ENCODE results near the gene HERC5.
"Not testable (repeated sequence)": the region's sequence is repeated elsewhere in the genome, so short reads cannot be mapped to it uniquely, and the experiment has no call there.

HERC5 gene

DNA sequence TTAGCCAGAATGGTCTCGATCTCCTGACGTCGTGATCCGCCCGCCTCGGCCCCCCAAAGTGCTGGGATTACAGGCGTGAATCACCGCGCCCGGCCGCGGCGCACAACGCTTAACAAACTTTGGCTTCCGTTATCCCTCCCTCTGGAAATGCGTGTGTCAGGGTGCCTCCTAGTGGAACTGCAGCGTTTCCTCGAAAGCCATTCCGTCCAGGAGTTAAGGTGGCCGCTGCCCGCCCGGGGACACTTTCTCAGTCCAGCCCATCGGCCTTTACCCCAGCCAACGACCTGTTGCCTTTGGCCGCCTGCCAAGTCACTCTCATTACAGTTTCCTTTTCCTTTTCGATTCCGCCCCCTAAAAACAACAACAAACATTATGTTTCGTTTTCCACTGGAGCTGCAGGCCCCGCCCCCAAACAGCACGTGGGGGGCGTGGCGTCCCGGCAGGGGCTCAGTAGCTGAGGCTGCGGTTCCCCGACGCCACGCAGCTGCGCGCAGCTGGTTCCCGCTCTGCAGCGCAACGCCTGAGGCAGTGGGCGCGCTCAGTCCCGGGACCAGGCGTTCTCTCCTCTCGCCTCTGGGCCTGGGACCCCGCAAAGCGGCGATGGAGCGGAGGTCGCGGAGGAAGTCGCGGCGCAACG, at the start of gene HERC5:
TSS of gene HERC5 (plus strand) at position 450 of the 637 bp plus-strand sequence. CDS start at position 601, 151 bp downstream.
- DNase-seq: peak; percentile 86

DNA sequence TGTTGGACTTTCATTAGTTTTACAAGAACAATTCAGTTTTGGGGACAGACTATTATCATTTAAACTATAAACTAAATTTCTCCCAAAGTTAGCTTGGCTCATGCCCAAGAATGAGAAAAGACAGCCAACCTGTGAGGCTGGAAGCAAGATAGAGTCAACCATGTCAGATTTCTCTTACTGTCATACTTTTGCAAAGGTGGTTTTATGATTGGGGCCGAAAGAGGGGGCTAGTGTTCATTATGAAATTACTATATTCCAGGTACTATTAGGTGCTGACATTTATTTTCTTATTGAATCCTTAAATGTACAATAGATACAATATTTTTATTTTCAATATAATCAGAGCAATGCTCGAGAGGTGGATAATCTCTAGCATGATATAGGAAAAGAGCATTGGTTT, 47.7 kb upstream of the HERC5 start:
- DNase-seq: no peak

DNA sequence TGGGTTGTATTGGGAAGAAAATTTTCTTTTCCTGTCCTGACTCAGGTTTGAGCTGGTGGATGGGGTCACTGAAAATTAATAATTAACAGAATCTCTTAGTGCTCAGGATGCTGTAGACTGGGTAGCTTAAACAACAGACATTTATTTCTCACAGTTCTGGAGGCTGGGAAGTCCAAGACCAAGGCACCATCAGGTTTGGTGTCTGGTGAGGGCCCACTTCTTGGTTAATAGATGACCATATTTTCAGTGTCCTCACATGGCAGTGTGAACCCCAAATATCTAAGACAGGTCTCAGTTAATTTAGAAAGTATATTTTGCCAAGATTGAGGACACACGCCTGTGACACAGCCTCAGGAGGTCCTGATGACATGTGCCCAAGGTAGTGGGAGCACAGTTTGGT, 47.1 kb upstream of the HERC5 start:
- no peak for DNase-seq

DNA sequence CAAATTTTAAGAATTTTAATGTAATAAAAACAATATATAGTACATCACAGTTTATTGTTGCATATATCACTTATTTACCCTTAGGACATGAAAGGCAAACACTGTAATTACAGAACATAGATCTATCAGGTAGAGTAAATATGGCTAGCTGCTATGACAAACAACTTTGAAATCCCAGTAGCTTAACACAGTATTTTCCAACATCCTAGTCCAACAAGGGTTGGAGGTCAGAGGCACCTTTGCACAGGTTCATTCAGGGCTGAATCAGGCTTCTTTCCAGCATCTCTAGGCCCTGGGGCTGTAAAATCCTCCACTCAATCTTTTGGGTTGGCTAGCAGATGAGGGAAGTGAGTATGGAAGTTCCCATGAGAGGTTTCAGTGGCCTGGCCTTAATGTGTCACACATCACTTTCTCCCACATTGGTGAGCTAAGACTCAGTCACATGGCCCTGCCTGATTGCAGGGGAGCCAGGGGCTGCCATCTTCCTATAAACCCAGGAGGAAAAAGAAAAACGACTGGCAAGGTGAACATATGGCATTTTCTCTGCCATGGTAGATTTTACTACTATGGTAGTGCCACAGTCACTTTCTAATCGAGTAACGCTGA, 45.3 kb upstream of the HERC5 start:
- no peak for DNase-seq

DNA sequence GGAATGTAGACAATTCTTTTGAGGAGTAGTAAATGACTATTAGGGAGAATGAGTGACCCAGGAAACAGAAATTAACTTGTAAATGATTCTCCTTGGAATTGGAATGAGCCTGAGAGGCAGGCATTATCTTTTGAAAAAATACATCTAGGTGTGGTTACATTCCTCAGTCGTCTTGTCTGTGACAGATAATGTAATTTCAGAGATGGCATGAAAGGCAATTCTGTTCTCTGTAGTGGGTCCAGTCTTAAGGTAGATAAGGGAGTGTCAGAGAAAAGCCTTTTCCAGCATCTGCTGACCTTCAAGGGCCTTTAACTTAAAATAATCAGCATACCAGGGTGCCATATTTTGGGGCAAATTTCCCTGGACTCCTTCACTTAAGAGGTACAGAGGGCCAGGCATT, 43.1 kb upstream of the HERC5 start:
- no peak for DNase-seq

DNA sequence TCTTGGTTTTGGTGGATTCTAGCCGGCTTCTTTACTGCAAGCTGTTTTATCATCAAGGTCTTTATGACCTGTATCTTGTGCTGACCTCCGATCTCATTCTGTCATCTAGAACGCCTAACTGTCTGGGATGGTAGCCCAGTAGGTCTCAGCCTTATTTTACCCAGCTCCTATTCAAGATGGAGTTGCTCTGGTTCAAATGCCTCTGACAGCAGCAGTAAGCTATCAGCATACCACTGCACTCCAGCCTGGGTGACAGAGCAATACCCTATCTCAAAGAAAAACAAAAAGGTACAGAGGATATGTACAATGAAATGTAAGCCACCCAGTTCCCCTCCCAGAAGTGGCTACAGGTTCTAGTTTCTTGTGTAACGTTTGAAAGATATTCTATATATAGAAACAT, 42.2 kb upstream of the HERC5 start:
- no peak for DNase-seq

DNA sequence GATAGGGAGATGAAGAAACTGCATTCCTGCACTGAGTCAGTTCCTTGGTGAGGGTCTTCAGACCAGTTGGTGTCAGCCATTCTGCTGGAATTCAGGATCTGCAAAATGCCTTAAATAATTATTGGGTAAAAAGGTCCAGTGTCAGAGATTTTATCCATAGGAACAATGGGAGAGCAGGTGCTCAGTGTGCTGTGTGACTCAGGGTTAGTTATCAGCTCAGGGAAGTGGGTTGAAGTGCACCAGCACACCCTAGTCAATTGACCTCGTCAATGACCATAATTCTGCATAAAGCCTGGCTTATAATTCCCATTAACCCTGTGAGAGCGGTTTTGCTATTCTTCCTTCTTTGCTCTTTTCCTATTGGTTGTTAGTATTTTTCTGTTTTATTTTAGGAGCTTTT, 40.9 kb upstream of the HERC5 start:
- no peak for DNase-seq

DNA sequence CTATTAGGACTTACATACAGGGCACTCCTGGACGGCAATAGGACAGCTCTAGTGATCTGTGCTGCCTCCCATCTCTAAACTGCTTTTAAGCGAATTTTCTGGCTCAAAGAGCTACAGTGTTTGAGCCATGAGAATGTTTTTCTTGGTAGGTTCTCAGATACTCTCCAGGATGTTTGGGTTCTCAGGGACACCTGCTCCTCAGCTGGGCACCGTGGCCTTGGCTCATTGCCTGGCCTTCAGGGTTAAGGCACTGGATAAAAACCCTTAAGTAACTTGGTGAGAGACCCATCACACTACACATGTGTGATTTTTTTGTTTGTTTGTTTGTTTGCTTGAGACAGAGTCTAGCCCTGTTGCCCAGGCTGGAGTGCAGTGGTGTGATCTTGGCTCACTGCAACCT, 38.5 kb upstream of the HERC5 start:
- DNase-seq: no peak

DNA sequence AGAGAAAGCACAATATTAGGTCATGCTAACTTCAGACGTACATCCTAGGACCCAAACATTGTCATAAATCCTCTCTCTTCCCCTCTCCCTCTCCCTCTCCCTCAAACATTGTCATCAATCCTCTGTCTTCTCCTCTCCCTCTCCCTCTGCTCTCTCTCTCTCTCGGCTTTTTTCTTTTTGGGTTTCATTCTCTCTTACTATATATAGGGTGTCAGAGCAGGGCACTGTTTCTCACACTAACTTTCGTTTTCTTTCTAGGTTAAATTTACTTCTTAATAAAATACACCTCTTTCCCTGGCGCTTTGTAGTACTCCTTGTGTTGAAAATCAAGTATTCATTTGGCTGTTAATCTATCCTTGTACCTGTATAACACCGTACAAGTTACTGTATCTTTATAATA, 37.0 kb upstream of the HERC5 start:
- no peak for DNase-seq

DNA sequence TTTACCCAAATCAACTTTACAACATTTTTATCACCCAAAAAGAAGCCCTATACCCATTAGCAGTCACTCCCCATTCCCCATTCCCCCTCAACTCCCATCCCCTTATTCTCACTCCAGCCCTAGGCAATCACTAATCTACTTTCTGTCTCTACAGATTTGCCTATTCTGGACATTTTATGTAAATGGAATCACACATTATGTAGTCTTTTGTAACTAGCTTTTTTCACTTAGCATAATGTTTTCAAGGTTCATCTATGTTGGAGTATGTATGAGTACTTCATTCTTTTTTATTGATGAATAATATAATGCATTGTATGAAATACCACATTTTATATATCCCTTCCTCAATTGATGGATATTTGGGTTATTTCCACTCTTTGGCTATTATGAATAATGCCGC, 36.1 kb upstream of the HERC5 start:
- DNase-seq: no peak

DNA sequence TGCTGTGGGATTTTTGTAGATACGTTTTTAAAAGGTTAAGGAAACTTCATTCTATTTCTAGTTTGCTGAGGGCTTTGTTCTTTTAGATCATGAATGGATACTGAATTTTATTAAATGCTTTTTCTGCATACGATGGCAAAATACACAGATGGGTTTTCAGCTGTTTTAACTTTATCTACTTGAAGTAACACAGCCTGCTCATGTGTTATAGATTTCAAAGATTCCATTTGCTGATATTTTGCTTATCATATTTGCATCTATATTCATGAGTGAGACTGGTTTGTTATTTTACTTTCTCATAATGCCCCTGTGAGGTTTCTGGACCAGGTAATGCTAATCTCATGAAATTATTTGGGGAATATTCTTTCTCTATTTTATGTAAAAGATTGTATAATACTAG, 34.5 kb upstream of the HERC5 start:
- no peak for DNase-seq

DNA sequence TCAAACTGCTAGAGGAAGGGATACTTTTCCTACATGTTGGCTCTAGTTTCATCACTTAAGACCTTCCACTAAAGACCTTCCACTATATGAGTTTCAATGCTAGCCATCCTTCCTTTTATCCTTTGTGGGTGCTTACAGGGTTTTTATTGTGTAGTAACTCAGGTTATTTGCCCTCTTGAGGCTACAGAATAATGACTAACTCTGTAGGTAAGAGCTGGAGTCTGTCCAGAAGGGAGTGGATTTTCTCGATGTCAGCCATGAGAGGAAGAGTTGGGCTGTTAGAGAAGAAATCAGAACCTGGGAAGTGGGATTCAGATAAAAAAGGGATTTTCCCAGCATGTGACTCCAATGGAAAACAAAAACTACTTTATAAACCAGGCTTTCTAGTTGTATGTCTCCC, 27.5 kb upstream of the HERC5 start:
- no peak for DNase-seq

DNA sequence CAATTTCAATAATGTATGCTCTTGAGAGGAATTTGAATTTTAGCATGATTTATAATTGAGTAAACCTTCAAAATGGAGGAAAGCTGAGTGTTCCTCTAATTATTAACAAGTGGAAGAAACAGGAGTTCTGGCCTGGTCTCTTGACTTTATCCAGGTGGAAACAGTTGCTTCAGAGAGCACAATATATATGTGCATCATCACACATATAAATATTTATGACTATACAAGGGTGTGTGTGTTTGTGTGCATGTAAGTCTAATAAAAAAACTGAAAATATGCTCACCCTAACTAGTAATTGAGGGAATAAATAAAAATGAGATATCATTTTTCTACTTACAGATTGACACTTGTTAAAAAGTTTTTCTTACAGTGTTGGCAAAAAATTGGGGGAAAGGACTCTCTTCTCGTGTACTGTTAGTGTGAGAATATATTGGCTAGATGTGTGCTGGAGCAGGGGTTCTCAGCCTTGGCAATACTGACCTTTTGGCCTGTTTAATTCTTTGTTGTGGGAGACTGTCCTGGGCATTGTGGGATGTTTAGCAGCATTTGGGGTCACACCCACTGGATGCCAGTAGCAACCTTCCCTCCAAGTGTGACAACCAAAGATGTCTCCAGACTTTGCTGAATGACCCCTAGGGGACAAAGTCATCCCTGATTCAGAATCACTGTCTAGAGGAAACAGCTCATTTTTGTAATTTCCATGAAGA, 20.8 kb upstream of the HERC5 start:
- no peak for DNase-seq

DNA sequence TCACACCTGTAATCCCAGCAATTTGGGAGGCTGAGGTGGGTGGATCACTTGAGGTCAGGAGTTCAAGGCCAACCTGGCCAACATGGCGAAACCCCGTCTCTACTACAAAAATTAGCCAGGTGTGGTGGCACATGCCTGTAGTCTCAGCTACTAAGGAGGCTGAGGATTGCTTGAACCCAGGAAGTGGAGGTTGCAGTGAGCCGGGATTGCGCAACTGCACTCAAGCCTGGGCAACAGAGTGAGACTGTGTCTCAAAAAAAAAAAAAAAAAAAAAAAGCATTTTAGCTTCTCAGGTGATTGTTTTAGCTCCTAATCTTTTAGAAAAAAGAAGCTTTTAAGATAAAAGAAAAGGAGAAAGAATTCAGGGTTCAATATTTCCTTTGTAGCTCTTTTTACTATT, 19.0 kb upstream of the HERC5 start:
- DNase-seq: not testable (repeated sequence)

DNA sequence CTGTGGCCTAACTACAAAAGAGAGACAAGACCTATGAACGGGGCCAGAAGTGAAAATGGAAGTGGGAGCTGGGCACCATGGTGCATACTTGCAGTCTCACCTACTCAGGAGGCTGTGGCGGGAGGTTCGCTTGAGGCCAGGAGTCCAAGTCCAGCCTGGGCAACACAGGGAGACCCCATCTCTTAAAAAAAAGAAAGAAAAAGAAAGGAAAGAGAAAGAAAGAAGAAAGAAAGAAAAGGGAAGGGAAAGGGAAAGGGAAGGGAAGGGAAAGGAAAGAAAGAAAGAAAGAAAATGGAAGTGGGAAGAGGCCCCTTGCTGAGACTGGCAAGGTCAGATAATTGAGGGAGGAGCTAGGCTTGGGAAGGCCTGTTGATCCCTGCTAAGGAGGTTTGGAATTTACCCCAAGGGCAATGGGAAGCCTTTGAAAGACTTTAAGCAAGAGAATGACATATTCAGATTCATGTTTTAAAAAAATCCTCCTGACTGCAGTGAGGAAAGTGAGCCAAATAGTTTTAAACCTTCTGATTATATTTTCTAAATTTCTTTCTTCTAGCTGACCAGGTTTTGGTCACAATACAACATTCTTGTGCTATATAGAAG, 17.7 kb upstream of the HERC5 start:
- no peak for DNase-seq

DNA sequence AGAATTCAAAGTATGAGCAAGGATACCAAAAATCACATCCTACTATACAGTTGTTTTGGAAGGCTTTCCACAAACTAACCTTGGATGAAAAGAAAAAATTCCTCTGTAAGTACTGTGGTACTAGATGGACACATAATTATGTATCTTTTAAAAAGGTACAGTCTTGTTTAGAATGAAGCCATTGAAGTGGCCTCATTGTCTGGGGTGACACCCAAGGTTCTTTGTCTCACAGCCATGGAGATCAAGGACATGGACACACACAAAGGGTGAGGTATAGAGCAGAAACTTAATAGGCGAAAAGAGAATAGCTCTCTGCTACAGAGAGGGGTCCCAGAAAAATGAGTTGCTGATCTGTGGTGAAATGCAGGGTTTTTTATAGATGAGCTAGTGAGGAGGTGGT, 16.8 kb upstream of the HERC5 start:
- no peak for DNase-seq

DNA sequence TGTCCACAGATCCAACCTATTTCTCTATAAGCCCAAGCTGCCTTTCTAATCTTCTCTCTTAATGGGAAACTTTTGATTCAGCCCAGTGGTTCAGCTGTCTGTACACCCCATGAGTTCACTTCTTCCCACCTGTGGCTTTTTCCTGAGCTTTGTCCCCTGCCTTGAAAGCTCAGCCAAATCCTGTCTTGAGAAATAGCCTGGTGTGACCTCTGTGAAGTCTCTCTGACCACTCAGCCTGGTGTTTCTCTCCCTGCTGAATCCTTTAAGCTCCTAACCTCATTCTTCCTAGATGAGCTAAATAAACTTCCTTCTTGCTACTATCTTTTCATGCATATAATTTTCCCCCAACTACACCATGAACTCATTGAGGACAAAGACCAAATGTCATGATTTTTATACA, 15.2 kb upstream of the HERC5 start:
- DNase-seq: no peak

DNA sequence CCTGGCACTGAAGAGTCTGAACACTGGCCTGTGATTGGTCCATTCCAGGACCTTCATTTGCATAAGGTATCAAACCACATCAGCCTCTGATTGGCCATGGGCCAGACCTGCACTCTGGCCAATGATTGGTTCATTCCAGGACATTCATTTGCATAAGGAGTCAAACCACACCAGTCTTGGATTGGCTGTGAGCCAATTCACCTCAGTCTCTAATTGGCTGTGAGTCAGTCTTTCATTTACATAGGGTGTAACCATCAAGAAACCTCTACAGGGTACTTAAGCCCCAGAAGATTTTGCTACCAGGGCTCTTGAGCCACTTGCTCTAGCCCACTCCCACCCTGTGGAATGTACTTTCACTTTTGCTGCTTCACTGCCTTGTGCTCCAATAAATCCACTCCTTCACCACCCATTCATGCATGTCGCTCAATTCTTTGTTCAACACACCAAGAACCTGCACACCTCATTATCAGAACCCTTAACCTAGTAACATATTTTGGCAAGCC, 14.2 kb upstream of the HERC5 start:
- DNase-seq: peak; percentile 18

DNA sequence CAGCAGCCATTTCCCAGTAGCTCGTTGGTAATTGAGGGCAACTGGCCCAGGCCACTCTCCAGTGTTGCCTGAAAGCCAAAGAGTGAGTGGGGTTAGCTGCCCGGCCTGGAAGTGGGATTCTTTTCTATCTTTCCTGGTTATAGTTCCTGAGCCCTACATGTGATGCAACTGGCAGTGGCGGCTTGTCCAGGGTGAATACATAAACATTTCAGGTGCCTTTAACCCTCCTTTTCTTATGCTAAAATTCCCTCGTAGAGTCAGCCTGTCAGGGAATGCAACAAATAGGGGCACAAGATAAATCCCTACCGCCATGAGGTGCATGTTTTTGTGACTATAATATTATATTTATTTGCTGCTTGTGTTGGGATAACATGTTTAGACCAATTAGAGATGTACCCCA, 13.4 kb upstream of the HERC5 start:
- DNase-seq: no peak

DNA sequence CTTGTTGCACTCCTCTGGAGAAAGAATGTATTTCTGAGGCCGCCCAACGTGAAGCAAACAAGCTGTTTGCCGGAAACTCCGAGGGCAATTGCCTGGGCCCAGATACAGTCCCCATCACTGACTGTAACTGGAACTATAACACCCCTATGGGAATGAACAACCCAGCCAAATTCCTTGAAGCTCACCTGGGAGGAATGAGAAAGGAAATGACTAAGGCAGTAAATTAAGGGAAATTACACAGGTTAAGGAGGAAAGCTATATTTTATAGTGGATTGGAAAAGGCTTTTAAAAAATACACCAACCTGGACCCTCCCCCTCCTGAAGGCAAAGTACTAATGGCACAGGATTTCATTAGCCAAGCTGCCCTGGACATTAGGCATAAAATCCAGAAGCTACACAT, 11.7 kb upstream of the HERC5 start:
- no peak for DNase-seq

DNA sequence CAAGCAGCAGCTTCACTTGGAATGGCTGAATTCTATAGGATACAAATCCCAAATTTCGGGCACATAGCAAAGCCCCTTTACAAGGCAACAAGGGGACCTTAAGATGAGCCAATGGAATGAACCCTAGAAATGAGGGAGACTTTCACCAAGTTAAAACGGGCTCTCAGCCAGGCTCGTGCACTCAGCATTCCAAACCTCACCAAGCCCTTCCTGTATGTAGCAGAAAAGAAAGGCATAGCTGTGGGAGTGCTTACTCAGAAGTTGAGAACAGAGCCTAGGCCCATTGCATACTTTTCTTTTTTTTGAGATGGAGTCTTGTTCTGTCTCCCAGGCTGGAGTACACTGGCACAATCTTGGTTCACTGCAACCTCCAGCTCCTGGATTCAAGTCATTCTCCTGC, 10.8 kb upstream of the HERC5 start:
- peak; percentile 1 for DNase-seq

DNA sequence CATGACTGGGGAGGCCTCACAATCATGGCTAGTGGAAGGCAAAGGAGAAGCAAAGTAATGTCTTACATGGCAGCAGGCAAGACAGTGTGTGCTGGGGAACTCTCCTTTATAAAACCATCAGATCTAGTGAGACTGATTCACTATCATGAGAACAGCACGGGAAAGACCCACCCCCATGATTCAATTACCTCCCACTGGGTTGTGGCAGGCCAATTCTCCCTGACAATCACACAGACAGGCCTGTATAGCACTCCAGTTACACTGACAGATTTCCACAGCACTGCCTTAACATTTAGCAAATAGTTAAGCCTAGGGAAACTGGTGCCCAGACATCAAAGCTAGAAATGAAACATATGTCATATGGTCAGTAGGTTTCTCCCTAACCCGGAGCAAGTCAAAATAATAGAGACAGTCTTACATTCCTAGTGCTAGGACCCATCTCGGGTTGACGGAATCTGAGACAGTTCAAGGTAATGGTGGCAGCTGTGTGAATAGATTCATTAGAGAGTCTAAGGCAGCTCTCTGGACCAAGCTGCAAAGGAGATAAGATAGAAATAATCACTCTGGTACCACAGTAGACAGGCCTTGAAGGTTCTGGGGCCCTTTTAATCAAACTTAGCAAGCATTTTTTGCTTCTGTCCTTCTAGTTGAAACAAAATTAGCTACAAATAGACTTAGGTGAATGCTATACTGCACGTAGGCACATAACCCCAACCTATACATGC, 9.4 kb upstream of the HERC5 start:
- DNase-seq: no peak

DNA sequence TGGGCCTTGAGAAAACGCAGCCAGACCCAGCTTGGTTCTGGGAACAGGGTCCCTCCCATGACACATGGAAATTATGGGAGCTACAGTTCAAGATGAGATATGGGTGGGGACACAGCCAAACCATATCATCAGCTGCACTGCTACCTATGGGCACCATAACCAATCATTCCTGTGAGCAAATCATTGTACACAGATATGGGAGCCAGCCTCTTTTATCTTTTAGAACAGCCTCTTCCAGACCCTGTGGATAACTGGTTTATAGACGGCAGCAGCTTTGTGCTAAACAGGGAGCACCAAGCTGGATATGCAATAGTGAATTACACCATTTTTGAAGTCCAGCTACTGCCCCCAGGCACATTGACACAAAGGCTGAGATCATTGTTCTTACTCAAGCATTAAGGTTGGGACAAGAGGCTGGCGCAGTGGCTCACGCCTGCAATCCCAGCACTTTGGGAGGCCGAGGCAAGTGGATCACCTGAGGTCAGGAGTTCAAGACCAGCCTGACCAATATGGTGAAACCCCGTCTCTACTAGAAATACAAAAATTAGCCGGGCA, 8.6 kb upstream of the HERC5 start:
- DNase-seq: not testable (repeated sequence)

All from fibroblast of skin of right quadriceps (primary cell).